ENCODE results near the gene PRR30.

The PRR30 gene

DNA sequence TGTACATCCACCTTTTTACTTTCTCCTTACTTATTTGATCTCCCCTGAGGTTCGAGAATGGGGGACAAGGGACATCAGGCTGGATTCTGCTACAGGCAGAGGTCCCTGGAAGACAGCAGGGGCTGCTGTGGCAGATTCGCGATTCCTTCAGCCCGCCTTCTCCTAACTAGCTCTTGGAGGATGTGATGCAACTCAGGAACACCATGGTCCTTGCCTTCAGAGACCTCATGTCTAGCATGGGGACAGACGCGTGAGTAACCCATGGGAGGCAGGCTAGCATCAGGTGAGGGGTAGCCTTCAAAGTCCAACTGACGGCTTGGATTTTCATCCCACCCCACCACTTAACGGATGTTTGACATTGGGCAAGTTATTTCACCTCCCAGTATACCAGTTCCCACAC, 8.7 kb upstream of the PRR30 start:
- TF ChIP-seq GATA3 (IDR thresholded peaks at IDR 0.05; ENCODE audit: low read depth, low read length) (no peak), GATA2 (IDR thresholded peaks at IDR 0.05; ENCODE audit: low read depth, low read length) (no peak)

GRCh38 chr2:27145682-27146081, 6.5 kb upstream of the PRR30 start:
- TF ChIP-seq GATA3 (IDR thresholded peaks at IDR 0.05; ENCODE audit: low read depth, low read length), result no peak
- no peak for TF ChIP-seq GATA2 (IDR thresholded peaks at IDR 0.05; ENCODE audit: low read depth, low read length)

- TF ChIP-seq GATA2 (IDR thresholded peaks at IDR 0.05; ENCODE audit: low read depth, low read length) (no peak), GATA3 (IDR thresholded peaks at IDR 0.05; ENCODE audit: low read depth, low read length) (no peak)
Measured at GRCh38 chr2:27143285-27143684, 4.1 kb upstream of the PRR30 start.

DNA sequence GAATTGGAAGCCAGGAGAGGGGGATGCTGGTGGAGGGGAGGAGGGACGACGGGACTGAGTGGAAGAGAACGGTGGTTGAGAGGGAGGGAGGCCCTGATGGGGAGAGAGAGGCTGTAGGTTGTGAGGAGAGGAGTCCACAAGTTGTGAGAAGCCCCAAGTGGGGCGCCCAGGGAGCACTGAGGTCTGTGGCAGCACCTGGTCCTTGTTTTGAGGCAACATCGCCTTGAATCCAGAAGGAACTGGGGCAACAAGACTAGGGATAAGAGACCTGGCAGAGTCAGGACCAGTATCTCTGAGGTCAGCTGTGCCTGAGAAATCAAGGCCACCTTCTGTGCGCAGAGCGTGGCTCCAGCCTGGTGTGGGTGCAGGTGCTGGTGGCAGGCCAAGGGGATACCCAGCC, 1.1 kb downstream of the PRR30 start:
- no peak for TF ChIP-seq GATA3 (IDR thresholded peaks at IDR 0.05; ENCODE audit: low read depth, low read length)
- no peak for TF ChIP-seq GATA2 (IDR thresholded peaks at IDR 0.05; ENCODE audit: low read depth, low read length)

DNA sequence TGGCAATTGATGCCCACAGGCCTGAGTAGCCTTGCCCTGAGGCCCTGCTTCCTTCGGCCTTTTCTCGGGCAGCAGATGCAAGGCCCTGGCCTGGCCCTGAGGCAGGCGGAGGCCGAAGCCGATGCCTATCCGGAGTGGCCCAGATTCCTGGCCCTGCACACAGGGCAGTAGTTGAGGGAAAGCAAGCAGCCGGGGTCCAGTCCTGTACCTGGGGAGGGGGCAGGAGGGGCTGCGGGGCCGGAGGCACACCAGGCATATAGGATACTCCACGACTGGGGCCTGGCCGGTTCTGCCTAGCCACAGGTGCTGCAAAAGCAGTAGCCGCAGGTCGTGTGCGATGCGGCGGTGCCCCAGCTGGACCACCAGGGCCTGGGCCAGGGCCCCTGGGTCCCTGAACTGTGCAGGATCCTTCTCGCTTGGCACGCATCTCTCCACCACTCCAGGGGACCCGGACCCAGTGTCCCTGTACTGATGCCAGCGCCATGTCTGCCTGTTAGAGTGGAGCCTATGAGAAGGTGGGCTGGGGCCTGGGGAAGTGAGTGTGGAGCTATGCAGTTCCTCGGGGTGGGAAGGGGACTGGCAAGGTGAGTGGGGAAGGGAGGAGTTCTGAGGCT, 1.8 kb downstream of the PRR30 start:
- TF ChIP-seq GATA2 (IDR thresholded peaks at IDR 0.05; ENCODE audit: low read depth, low read length) (no peak), GATA3 (IDR thresholded peaks at IDR 0.05; ENCODE audit: low read depth, low read length) (no peak)

DNA sequence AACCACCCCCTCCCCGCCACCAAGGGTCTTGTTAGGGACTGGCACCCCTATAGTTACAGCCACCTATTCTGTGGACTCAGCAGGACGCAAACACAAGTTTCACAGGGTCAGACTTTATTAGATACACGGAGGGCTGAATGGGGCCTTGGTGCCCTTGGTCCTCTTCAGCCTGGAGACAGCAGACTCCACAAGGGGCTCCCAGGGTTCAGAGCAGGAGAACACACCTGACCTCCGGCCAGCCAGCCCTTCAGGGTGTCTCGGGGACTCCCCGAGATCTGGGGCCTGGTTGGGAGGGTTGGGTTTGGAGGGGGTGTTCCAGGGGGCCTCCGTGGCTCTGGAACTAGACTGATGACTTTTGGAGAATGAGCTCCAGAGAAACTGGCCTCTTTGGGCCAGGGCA, 2.5 kb downstream of the PRR30 start:
- TF ChIP-seq GATA2 (IDR thresholded peaks at IDR 0.05; ENCODE audit: low read depth, low read length) (no peak), GATA3 (IDR thresholded peaks at IDR 0.05; ENCODE audit: low read depth, low read length) (no peak)

- TF ChIP-seq GATA2 (IDR thresholded peaks at IDR 0.05; ENCODE audit: low read depth, low read length), result no peak
- TF ChIP-seq GATA3 (IDR thresholded peaks at IDR 0.05; ENCODE audit: low read depth, low read length), result no peak
Measured at GRCh38 chr2:27135478-27135955, 3.7 kb downstream of the PRR30 start.

DNA sequence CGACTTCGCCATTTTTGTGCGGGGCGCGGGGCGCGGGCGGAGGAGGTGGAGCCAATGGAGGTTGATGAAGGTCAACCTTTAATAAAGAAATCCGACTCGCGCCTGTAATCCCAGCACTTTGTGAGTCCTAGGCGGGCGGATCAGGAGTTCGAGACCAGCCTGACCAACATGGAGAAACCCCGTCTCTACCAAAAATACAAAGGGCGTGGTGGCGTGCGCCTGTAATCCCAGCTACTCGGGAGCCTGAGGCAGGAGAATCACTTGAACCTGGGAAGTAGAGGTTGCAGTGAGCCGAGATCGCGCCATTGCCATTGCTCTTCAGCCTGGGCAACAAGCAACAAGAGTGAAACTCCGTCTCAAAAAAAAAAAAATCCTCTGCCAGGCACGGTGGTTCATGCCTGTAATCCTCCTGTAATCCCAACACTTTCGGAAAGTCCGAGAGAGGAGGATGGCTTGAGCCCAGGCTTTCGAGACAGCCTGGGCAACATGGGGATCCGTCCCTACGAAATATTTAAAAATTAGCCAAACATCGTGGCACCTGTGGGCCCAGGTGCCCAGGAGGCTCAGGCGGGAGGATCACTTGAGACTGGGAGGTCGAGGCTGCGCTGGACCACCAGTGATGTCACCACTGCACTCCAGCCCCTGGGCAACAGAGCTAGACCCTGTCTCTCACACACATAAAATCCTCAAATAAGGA, 4.3 kb downstream of the PRR30 start:
- no peak for TF ChIP-seq GATA2 (IDR thresholded peaks at IDR 0.05; ENCODE audit: low read depth, low read length)
- no peak for TF ChIP-seq GATA3 (IDR thresholded peaks at IDR 0.05; ENCODE audit: low read depth, low read length)

DNA sequence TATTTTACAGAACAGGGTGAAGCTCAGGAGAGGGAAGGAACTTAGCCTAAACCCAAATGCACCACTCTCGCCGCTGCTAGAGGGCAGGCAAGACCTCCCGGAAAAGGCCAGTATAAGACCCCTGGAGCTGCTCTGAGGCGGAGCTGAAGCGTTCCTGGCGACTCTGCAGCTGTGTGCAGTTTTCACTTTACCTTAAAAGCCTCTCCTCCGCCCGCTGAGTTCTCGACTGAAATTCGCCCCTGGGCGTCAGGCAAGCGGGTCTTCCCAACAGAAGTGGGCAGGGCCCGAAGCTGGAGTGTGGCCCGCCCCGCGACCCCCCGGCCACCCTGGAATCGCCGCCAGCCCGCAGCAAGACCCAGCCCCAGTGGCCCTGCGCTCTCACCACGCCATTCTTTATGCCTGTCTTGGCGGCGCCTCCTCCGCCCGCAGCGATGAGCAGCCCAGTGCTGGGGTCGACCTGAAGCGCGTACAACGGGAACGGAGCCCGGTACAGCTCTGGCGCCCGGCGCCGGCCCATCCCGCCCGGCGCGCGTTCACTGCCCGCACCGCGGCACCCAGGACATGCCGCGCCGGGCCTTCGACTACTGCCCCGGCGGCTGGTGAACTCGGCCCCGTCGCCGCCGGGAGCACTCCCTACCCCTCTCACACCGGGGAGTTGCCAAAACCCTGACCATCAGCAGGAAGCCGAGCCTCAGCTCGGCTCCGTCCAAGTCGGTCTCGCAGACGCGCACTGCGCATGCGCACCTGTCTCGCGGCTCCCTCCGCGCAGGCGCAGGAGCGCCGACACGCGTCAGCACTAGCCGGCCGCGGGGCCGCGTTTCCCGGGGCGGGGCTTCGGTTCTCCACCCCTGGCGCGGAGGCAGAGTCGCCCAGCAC, 5.1 kb downstream of the PRR30 start, which contains the start of gene PREB:
TSS of gene PREB (minus strand) at position 732 of the 876 bp plus-strand sequence. CDS start at position 517, 215 bp downstream.
- TF ChIP-seq GATA2 (IDR thresholded peaks at IDR 0.05; ENCODE audit: low read depth, low read length) (no peak), GATA3 (IDR thresholded peaks at IDR 0.05; ENCODE audit: low read depth, low read length) (no peak)

DNA sequence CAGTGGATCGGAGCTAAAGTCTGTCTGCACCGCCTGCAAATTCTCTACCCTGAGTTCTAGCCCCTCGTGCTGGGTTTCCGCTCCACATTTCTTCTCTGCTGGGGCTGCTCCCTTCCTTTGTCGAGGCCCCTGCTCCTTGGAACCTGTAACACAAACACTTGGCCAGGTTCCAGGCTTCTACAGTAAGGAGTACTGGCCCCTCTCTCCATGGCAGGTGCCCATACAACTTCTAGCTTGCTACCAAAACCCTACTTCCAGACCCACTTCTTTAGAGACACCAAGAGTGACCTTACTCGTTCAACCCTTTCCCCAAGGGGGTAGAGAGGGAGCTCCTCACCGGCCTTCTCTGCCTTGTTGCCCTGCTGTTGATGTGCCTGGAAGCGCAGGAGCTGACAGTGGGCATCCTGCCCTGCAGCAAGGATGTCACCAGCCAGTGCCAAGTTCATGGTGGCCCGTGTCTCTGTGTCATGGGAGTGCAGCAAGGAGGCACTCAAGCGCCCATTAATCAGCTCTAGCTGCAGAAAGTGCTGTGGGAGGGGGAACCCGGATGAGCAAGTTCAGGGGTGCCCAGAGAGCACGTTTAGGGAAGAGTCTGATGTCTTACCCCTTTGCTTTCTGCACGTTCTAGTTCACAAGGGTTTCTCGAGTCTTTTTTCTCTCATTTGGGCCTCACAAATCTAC, 5.9 kb downstream of the PRR30 start:
- TF ChIP-seq GATA2 (IDR thresholded peaks at IDR 0.05; ENCODE audit: low read depth, low read length) (no peak), GATA3 (IDR thresholded peaks at IDR 0.05; ENCODE audit: low read depth, low read length) (no peak)

DNA sequence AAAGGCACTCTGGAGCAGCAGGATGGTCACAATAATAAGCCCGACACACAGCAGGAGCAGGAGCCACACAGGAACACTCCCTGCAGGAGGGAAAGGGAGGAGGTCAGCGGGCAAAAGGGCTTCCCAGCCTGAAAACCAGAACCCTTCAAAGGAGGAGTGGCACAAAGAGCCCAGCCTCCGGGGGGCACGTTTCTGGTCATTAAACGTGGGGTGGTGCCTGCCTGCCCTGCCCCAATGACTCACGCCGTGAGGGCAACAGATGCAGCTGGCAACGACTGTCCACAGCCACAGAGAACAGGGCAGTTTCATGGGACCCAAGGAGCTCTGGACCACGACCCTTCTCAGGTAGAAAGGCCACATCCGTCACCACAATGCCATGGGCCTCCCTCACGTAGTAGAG, 7.8 kb downstream of the PRR30 start:
- TF ChIP-seq GATA2 (IDR thresholded peaks at IDR 0.05; ENCODE audit: low read depth, low read length) (no peak), GATA3 (IDR thresholded peaks at IDR 0.05; ENCODE audit: low read depth, low read length) (no peak)

DNA sequence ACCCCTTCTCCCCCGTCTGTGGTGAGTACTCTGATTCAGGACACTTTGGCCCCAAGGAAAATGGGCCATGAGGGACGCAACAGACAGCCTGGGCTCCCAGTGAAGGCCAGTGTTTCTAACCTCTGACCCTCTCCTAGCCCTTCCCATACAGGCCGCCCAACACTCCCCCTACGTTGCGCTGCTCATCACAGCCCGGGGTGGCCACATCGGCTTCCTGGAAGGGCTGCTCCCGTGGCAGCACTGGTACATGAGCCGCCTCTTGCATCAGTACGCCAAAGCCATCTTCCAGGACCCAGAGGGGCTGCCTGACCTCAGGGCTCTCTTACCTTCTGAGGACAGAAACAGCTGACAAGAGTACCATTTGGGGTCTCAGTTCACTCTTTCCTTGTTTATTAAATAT, 8.8 kb downstream of the PRR30 start:
- no peak for TF ChIP-seq GATA3 (IDR thresholded peaks at IDR 0.05; ENCODE audit: low read depth, low read length)
- no peak for TF ChIP-seq GATA2 (IDR thresholded peaks at IDR 0.05; ENCODE audit: low read depth, low read length)

DNA sequence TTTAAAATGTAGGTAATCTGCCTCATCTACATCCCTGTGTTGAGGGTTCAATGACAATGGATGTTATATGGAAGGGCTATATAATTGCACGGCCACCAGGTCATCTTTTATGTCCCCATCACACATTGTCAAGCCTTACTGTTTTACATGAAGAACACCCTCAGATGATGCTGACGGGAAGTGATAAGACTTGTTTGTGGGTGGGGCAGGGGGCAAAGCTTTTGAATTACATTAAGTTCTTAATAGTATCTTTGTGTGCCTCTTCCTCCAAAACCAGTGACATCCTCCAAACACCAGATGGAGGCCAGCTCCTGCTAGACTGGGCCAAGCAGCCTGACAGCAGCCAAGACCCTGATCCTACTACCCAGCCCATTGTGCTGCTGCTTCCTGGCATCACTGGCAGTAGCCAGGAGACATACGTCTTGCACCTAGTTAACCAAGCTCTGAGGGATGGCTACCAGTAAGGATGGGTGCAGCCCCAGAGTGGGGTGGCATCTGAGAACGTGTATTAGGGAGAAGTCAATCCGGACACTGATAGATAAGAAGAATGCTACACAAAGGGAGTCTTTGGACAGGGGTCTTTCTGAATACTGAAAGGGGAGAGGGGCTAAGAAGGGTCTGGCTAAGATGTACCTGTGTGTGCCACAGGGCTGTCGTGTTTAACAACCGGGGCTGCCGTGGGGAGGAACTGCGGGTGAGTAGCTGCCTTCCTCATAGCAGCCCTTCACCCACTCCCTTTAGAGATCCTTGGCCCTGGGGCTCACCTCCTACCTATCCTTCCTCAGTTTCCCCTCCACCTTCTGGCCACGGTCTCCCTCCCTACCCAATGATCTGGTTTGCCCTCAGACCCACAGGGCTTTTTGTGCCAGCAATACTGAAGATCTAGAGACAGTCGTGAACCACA, 10.3 kb downstream of the PRR30 start:
- no peak for TF ChIP-seq GATA2 (IDR thresholded peaks at IDR 0.05; ENCODE audit: low read depth, low read length)
